Activated T-helper 9 cell treated with anti-CD3 and anti-CD28 coated beads, Interleukin-2, amount 50 U/mL, for 16 hours (primary cell): ENCODE data around the gene MRLN.

ENCODE experiments used
- DNase-seq: peaks from one replicate; pipeline ENCODE4 v3.0.0-alpha.2; 2020; ENCODE audit warnings: low read depth

The MRLN gene

DNA sequence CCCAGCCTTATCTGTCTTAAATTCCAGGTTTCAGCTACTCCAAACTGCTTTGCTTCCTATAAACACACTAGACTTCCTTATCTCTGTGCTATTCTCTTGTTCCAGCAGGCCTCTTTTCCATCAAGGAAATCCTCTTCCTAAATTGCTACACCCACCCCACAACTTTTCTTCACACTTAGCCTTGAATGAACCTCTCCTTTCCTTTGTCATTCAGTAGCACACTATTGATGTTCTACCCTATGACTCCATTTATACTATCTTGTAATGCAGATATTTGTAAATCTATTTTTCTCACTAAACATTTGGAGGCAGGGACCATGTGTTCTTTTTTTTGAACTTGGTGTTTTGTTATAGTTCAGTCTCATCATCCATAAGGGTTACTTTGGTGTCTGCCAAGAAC is 47.3 kb downstream of the MRLN start:
- DNase-seq: no peak

DNA sequence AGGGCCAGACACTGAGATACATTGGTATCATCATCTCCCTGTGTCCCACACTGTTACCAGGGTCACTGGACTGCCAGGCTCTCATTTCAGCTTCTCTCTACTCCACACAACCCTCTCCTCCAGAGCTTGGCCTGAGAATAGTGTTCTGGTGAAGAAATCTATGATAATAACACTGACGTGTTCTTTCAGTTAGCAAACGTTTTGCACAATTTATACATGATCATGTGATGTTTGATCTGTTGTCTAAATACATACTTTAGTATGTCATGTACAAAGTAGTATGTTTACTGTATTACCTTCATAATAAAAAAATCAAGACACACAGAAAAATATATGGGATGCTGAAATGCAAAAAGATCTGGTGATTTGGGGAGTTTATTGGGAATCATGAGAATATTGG is 48.6 kb downstream of the MRLN start:
- DNase-seq: no peak

DNA sequence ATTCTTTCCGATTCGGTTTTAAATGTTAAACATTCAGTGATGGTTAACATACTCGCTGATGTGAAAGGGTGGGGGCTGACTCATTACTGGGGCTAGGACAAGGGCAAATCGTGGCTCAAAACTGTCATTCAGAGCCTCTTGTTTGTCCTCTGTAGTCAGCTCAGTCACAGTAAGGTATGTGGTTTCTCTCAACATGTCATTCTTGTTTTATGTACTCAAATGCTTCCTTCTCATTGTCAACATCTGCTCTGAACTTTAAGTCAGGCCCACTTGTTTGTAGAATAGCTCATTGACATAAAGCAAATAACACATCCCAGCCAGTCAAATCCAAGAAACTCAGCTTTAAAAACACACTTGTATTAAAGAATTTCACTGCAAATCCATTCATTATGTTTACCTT is 50.9 kb downstream of the MRLN start:
- no peak for DNase-seq

DNA sequence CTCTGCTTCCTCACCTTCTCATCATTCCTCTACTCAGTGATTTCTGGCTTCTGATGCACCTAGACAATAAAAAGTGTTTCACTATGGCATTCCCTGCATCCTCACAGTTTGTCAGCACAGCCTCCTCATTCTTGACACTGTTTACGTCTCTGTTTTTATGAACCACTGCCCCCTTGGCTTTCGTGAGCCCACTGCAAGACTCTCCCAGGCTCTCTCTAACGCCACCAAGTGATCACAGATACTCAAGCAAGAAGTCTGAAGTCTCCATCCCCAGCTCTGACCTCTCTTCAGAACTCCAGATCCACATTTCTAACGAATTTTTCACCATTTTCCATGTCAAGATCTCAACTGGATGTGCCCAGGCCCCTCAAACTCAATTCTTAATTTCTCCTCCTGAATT is 52.5 kb downstream of the MRLN start:
- DNase-seq: no peak

DNA sequence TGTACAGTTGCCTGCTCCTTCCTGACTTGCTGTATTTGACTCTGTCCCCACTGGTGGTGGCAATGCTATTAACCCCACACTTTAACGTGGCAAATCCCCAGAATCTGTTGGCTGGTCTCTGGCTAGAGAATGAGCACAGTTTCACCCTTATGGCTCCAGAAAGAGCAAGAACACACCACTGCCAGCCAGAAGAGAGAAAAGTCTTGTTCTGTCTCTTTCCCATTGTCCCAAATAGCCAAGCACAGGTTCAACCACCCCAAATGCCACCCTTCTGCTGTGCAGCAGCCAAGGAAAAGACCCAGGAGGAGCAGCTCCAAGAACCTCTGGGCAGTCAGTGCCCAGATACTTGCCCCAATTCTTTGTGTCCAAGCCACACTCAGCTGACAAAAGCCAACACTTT is 54.9 kb downstream of the MRLN start:
- no peak for DNase-seq

DNA sequence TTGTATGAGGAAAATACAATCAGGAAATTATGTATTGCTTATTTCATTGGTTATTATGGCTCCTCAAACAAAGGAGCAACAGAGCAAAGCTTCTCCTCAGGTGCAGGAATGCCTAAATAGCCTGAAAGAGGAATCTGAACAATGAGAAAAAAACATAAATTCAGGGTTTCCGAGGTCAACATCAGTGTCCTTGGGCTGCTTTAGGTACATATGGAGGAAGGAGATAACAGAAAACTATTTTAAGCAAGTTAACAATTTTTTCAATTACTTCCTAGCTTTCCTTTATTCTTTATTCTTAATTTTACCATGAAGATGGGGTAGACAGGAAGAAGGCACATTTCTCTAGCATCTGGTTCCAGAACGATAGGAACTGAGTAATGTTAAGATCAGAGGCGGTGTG is 57.6 kb downstream of the MRLN start:
- no peak for DNase-seq

DNA sequence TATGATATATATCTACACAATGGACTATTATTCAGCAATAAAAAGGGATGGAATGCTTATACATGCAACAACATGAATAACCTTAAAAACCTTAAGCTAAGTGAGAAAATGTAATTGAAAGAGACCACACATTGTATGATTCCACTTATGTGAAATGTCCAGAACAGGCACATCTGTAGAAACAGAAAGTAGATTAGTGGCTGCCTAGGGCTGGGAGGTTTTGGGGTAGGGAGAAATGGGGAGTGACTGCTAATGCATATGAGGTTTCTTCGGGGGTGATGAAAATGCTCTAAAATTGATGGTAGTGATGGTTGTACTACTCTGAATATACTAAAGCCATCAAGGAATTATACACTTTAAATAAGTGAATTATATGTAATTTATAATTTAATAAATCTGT is 58.3 kb downstream of the MRLN start:
- DNase-seq: no peak

DNA sequence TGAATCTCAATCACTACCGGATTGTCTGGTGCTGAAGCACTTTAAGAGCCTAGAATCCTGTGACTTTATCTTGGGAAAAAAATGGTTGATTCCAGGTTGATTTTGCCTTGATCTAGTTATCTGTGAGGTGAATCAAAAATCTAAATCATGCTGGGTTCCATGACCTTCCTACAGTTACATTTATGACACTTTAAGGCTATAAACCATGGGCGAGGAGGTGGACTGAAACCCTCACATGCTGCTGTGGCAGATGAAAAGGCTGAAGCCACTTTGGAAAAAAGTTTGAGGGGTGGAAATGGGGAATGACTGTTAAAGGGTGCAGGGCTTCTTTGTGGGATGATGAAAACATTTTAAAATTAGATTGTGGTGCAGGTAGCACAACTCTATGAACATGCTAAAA is 61.1 kb downstream of the MRLN start:
- no peak for DNase-seq

DNA sequence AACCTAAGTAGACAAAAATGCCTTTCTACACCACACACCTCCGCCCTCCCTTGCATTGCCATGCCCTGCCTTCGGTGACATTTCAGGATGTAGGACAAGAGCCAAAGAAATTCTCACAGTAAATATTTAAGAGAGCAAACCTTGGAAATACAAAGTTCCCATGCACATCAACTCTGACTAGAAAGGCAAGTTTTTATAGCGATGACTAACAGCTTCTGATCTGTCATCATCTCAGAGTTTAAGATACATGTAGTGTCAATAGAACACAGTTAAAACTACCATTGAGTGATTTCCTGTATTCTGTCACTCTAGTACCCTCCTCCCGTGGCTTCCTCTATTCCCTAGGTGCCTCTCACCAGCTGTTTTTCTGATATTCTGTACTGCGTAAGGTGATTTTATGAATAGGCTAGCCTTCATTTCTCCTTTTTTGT is 64.3 kb downstream of the MRLN start:
- no peak for DNase-seq

DNA sequence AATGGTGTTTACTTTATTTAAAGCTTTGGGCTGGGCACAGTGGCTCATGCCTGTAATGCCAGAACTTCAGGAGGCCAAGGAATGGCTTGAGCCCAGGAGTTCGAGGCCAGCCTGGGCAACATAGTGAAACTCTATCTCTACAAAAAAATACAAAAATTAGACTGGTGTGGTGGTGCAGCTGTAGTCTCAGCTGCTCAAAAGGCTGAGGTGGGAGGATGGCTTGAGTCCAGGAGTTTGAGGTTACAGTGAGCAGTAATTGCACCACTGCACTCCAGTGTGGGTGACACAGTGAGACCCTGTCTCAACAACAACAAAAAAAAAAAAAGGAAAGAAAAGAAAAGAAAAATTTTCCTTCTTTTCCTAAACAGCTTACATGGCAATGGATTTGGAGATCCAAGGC is 65.6 kb downstream of the MRLN start:
- DNase-seq: no peak
